Measurements from ENCODE around the gene PIGK.

DNA sequence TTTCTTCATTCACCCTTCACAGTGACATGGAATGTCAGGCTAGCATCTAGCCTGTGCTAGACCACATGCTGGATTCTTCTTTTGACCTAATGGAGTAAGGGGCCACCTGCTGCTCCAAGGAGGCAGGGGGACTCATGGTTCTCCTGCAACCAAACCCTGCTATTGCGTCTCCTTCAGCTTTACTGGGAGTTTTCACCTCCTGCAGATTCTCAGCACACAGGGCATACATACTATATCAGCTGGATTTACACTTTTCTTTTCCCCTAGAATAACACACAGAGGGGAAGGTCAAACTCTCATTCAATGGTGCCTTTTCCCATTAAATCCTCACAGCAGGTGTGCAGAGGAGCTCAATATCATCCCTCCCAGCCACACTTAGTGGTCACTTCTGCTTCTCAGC lies 46.0 kb upstream of the PIGK start:
- no peak for TF ChIP-seq POLR2AphosphoS5 (IDR thresholded peaks at IDR 0.05; ENCODE audit: low read depth, low read length)
- TF ChIP-seq POLR2A (IDR thresholded peaks at IDR 0.05; ENCODE audit: low read depth, low read length), result no peak
- no peak for TF ChIP-seq TAF1 (IDR thresholded peaks at IDR 0.05; ENCODE audit: low read depth, low read length)
- no peak for TF ChIP-seq POU2F2 (IDR thresholded peaks at IDR 0.05; ENCODE audit: low read depth, low read length)
- TF ChIP-seq SPI1 (IDR thresholded peaks at IDR 0.05; ENCODE audit: low read depth, low read length), result no peak

Data from GM12891 (cell line).